Retinal pigment epithelial cell (primary cell): ENCODE measurements around the gene TRIM65.
"Not testable (repeated sequence)": the region's sequence is repeated elsewhere in the genome, so short reads cannot be mapped to it uniquely, and the experiment has no call there.

Experiments
- DNase-seq: peaks from one replicate; pipeline ENCODE4 v3.0.0-alpha.2; 2010; ENCODE audit warnings: low read depth
- H3K4me3 ChIP-seq: 2 replicates; pipeline ENCODE4 v1.5.1; 2011; ENCODE audit warnings: mild to moderate bottlenecking, low read length, control low read depth, moderate library complexity
- TF ChIP-seq, protein P1 (sequence below): conservative IDR thresholded peaks from 2 replicates; pipeline ENCODE4 v1.5.1; 2011; ENCODE audit warnings: low read depth, low read length, control low read depth, inconsistent platforms

The TRIM65 gene

DNA sequence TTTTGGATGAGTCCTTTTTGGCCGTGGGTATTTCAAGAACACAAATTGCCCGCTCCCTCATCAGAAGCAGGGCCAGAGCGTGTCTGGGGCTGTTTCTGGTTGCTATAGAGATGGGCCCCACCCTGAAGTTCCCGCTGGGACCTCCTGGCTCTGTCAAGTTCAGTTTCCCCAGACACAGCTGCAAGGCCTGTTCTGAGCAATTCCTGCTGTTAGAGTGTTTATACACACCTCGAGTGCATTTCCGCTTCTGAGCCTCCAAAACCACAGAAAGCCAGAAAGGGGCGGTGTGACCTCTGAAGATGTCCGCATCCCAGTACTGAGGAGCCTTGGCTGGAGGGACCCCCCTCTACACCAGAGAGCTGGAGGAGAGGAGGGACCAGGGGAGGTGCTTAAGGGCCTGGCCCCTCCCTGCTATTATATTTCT is 32.3 kb downstream of the TRIM65 start:
- no peak overlapping the region for H3K4me3 ChIP-seq
- DNase-seq: no peak

DNA sequence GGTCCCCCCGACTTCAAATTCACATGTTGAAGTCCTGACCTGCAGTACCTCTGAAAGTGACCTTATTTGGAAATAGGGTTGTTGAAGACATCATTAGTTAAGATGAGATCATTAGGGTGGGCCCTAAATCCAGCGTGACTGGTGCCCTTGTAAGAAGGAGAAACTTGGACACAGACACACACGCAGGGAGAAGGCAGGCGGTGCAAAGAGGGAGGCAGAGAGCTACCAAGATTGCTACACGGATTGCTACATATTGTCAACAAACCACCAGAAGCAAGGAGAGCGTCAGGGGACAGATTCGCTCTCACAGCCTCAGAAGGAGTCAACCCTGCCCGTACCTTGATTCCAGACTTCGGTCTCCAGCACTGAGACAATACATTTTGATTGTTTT is 34.8 kb downstream of the TRIM65 start:
- no peak overlapping the region for H3K4me3 ChIP-seq
- DNase-seq: no peak
- TF ChIP-seq, protein P1, sequence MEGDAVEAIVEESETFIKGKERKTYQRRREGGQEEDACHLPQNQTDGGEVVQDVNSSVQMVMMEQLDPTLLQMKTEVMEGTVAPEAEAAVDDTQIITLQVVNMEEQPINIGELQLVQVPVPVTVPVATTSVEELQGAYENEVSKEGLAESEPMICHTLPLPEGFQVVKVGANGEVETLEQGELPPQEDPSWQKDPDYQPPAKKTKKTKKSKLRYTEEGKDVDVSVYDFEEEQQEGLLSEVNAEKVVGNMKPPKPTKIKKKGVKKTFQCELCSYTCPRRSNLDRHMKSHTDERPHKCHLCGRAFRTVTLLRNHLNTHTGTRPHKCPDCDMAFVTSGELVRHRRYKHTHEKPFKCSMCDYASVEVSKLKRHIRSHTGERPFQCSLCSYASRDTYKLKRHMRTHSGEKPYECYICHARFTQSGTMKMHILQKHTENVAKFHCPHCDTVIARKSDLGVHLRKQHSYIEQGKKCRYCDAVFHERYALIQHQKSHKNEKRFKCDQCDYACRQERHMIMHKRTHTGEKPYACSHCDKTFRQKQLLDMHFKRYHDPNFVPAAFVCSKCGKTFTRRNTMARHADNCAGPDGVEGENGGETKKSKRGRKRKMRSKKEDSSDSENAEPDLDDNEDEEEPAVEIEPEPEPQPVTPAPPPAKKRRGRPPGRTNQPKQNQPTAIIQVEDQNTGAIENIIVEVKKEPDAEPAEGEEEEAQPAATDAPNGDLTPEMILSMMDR: no peak

More for the DNA sequence above, 32.3 kb downstream of the TRIM65 start:
- TF ChIP-seq, protein P1: no peak

DNA sequence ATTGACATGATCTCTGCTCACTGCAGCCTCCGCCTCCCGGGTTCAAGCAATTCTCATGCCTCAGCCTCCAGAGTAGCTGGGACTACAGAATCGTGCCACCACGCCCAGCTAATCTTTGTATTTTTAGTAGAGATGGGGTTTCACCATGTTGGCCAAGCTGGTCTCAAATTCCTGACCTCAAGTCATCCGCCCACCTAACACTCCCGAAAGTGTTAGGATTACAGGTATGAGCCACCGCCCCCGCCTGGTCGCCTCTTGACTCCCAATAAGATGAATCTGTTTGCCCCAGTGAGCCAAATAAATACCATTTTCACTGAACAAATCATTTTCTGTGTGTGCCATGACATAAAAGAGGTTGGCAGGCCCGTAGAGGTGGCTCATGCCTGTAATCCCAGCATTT is 37.4 kb downstream of the TRIM65 start:
- DNase-seq, H3K4me3 ChIP-seq: not testable (repeated sequence)

DNA sequence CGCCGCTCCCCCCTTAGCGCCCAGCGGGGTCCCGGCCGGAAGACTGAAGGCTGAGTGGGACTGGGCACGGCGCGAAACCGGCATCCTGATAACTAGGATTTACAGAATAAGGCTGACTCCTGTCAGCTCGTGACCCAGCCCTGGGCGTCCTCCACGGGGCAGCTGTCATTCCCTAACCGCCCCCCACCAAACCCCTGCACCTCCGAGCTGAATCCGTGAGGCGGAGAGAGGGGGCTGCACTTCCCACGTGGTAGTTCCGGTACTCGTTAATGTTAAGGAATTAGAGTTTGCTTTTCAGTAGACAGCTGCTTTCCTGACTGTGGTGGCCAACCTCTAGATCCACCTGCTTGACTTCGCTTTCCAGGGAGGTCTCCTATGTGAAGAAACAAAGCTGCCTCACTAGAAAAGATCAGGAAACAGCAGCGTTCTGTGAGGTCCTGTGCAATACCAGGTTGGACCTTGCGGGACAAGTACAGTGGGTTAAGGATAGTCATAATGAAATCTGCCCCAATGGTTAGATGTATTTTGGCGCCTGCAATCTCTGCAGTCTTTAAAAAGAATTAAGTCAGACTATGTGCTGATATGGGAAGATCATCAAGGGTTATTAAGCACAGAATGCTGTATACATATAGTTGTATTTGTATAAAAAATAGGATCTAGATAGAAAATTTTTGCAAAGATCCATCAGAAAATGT is 40.5 kb downstream of the TRIM65 start:
- DNase-seq: no peak
- TF ChIP-seq, protein P1: no peak
- peak overlapping the region; percentile 85 for H3K4me3 ChIP-seq

DNA sequence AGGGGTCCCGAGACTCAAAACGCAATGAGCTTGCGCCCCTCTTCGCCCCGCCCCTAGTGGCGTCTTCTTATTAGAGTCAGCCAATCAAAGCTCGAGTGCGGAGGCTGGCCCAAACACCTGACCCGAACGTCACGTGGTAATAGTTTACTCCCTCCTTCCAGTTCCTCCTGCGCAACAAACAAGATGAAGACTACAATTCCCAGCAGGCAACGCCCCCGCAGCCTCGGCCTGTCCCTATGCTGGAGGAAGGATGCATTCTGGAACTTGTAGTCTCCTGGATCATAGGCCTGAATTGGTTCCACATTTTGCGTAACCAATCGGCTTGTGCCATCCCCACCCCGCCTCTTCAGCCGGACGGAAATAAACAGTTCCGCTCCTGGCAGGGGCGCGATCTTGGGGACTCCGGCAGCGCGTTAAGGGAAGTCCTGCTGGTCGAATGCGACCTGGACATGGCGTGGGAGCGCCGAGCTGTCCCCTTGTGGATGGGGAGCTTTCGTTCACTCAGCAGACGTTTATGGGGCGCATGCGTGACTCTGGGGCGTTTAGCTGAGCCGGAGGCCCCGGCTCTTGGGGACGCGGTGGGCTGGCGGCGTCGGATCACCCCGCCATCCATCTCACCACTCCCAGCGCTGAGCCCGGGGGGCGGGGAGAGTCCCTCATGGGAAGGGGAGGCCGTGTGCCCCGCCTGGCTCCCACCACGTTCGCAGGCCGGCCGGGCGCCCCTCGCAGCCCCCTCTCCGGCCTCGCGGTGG is 41.3 kb downstream of the TRIM65 start, which contains the start of gene WBP2:
Gene WBP2, minus strand, starts transcription at position 26 of the 752 bp plus-strand sequence. CDS start 38 bp downstream, outside the sequence.
- TF ChIP-seq, protein P1: no peak
- peak; percentile 100 for DNase-seq
- peak within 1 kb of the TSS; percentile 85 for H3K4me3 ChIP-seq

DNA sequence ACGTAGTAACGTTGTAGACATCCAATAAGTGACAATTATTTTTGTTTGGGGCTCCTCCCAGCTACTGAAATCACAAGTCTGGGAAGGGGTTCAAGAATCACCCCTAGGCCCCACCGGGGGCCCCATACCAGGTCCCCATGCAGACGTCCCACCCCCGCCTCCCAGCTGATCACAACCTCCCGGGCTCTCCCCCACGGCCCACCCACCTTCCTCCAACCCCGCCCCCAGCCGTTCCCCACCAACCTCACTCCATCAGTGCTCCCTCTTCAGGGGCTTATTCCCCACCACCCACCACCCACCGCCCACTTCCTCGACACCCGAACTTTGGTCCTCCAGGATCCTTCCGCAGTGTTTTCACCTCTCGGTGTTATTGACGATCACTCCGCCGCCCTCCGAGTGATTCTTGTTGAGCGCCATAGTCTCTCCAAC is 41.9 kb downstream of the TRIM65 start:
- DNase-seq: no peak
- H3K4me3 ChIP-seq: peak overlapping the region; percentile 62
- TF ChIP-seq, protein P1: no peak

DNA sequence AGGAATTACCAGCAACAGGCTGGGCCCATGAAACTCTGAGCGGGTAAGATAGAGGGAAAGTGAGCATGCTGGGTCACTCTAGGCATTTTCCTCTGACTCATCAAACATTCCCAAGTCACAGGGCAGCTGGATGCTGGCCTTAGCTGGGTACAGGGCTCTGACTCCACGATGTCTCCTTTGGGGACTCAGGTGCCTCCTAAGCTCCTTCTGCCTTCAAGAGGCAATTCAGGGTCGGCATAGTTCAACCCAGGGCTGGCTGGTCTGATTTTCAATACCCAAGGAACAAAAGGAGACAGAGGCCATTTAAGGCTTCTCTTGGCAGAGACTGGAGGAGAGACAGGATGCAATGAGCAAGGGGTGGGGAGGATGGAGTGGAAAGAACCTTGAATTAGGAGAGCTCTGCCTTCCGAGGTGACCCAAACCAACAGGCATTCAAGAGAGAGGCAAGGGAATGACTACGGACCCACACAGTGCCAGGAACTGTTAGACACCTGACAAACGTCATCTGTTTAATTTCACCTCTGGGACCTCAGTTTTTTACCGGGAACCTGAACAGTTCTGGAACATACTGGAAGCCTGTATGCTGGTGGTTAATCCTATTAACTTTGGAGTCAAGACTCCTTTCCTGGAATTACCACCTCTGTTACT is 42.5 kb downstream of the TRIM65 start:
- DNase-seq: peak; percentile 89
- TF ChIP-seq, protein P1: no peak

More for the DNA sequence above, 42.5 kb downstream of the TRIM65 start:
- H3K4me3 ChIP-seq: peak overlapping the region; percentile 62
